K562 (cell line): ENCODE data around the gene ACTR3C. TPM values are rescaled to one million over a fixed set of nuclear protein-coding genes. Genes with fewer than 3 reads are reported as not detected.
A peak's percentile ranks its signal among the peaks of the same experiment; 100 is the strongest.

Experiments used
- ATAC-seq: fragments of 200-7000 bp; cut with Tn5 transposase; 3 replicates; pipeline ENCODE4 v1.9.1; 2020; ENCODE audit warnings: moderate library complexity
- BruUV-seq: library from RNA; stranded (reverse); fragments of 400-500 nt; replicated peaks from 2 replicates; lab custom pipeline; 2021; lab: Mats Ljungman, UMichigan
- CTCF ChIA-PET: fragments of 300-600 bp; formaldehyde crosslinking; extraction: SDS; loops from one replicate; lab custom pipeline; 2021; ENCODE audit warnings: low intra/inter-chr PET ratio; lab: Yijun Ruan, JAX
- POLR2A ChIA-PET: fragments of 300-600, 350-650 bp; sonication (Branson Sonifier 250); formaldehyde crosslinking; extraction: SDS; loops from one replicate; lab custom pipeline; 2021; ENCODE audit warnings: antibody characterized with exemption, inconsistent platforms; lab: Yijun Ruan, JAX
- DNase-seq, 4 experiments: peaks; one replicate each; pipeline versions ENCODE4 v3.0.0 to v3.0.0-alpha.2; 2011 to 2018; ENCODE audit warnings: low spot score in 3 of 4, mixed read lengths in 3 of 4; ENCODE audit errors: extremely low read depth in 1 of 4
- FAIRE-seq: peaks from 2 replicates; lab custom pipeline; 2011; peaks lifted over from hg19 to GRCh38; lab: Jason Lieb, UNC
- H2AFZ ChIP-seq: 2 replicates; pipeline ENCODE4 v1.6.0; 2011; ENCODE audit warnings: low read depth, low read length, control low read depth, inconsistent platforms
- H3K27ac ChIP-seq: fragments of 200-600 bp; 3 replicates; pipeline ENCODE4 v1.8.0; 2011; ENCODE audit warnings: low read depth, mild to moderate bottlenecking, control low read depth, inconsistent platforms, low read length, moderate library complexity, mixed read lengths; ENCODE audit errors: extremely low read depth
- H3K27me3 ChIP-seq, 2 experiments: fragments of 300-600 bp in 1 of 2; 2 replicates in 1 of 2; 3 replicates in 1 of 2; pipeline versions ENCODE4 v1.6.0 to v1.8.0; 2011; ENCODE audit warnings: inconsistent platforms in 2 of 2, low read length in 2 of 2, mild to moderate bottlenecking in 1 of 2, mixed read lengths in 1 of 2, moderate library complexity in 1 of 2; ENCODE audit not compliant: control insufficient read depth in 2 of 2, insufficient read depth in 2 of 2
- H3K36me3 ChIP-seq: fragments of 300-600 bp; 3 replicates; pipeline ENCODE4 v1.8.0; 2011; ENCODE audit warnings: mild to moderate bottlenecking, low read length, inconsistent platforms; ENCODE audit not compliant: control insufficient read depth, insufficient read depth
- H3K4me1 ChIP-seq, 2 experiments: fragments of 200-600 bp in 1 of 2; replicated peaks in 1 of 2; 2 replicates in 1 of 2; 3 replicates in 1 of 2; pipeline versions ENCODE4 v1.5.1 to v1.8.0; 2011; ENCODE audit warnings: inconsistent platforms in 2 of 2, low read length in 2 of 2, mild to moderate bottlenecking in 1 of 2, mixed read lengths in 1 of 2, moderate library complexity in 1 of 2; ENCODE audit not compliant: control insufficient read depth in 2 of 2, insufficient read depth in 2 of 2
- H3K4me2 ChIP-seq: 2 replicates; pipeline ENCODE4 v1.6.1; 2011; ENCODE audit warnings: low read length, control low read depth, inconsistent platforms, mixed read lengths; ENCODE audit not compliant: insufficient read depth
- H3K4me3 ChIP-seq: fragments of 200-600 bp; sonication (generic), shearing (Covaris generic); 2 replicates; pipeline ENCODE4 v1.5.1; 2016; ENCODE audit warnings: control low read depth, inconsistent platforms
- H3K79me2 ChIP-seq: fragments of 200-600 bp; 3 replicates; pipeline ENCODE4 v1.8.0; 2011; ENCODE audit warnings: low read length, inconsistent platforms; ENCODE audit not compliant: control insufficient read depth, insufficient read depth
- H3K9ac ChIP-seq, 2 experiments: 2 replicates each; pipeline versions ENCODE4 v1.6.0 to v1.6.1; 2011; ENCODE audit warnings: low read depth in 2 of 2, low read length in 2 of 2, control low read depth in 1 of 2, inconsistent platforms in 1 of 2, mild to moderate bottlenecking in 1 of 2, mixed read lengths in 1 of 2; ENCODE audit not compliant: insufficient read depth in 1 of 2
- H3K9me1 ChIP-seq: one replicate; pipeline ENCODE4 v1.6.0; 2011; ENCODE audit warnings: inconsistent platforms, mild to moderate bottlenecking, low read length, moderate library complexity; ENCODE audit not compliant: control insufficient read depth, insufficient read depth
- H3K9me3 ChIP-seq: replicated peaks from 2 replicates; pipeline ENCODE4 v1.5.1; 2011; ENCODE audit warnings: low read depth, low read length, inconsistent platforms; ENCODE audit not compliant: control insufficient read depth, insufficient read depth
- H4K20me1 ChIP-seq: replicated peaks from 2 replicates; pipeline ENCODE4 v1.6.1; 2011; ENCODE audit warnings: low read length, inconsistent platforms, mixed read lengths; ENCODE audit not compliant: control insufficient read depth, insufficient read depth
- CTBP1 ChIP-seq: fragments of 450-650 bp; IDR thresholded peaks from 2 replicates; pipeline ENCODE4 v1.6.1; 2016; ENCODE audit warnings: borderline replicate concordance
- EGR1 ChIP-seq: fragments of 450-650 bp; conservative IDR thresholded peaks from 2 replicates; pipeline ENCODE4 v1.6.1; 2017; ENCODE audit warnings: mild to moderate bottlenecking
- ELF1 ChIP-seq: fragments of 200-800 bp; sonication (Bioruptor generic); IDR thresholded peaks from 2 replicates; pipeline ENCODE4 v1.6.1; 2016; ENCODE audit warnings: missing genetic modification characterization, missing compliant biosample characterization
- FOSL1 ChIP-seq: fragments of 200-800 bp; sonication (Bioruptor generic); conservative IDR thresholded peaks from 2 replicates; pipeline ENCODE4 v1.6.1; 2016; ENCODE audit warnings: missing genetic modification characterization, missing compliant biosample characterization
- FOXJ2 ChIP-seq: fragments of 200-800 bp; sonication (Bioruptor generic); IDR thresholded peaks from 2 replicates; pipeline ENCODE4 v1.6.1; 2016; ENCODE audit warnings: missing genetic modification characterization, missing compliant biosample characterization
- HDAC1 ChIP-seq, 2 experiments: fragments of 450-650 bp; IDR thresholded peaks; 2 replicates each; pipeline ENCODE4 v1.6.1; 2016 to 2017; ENCODE audit warnings: inconsistent platforms in 1 of 2, mild to moderate bottlenecking in 1 of 2, moderate library complexity in 1 of 2
- HDAC2 ChIP-seq: fragments of 450-650 bp; IDR thresholded peaks from 2 replicates; pipeline ENCODE4 v1.6.1; 2016; ENCODE audit warnings: mild to moderate bottlenecking
- KDM1A ChIP-seq, 2 experiments: fragments of 450-650 bp; IDR thresholded peaks; 2 replicates each; pipeline ENCODE4 v1.6.1; 2016; ENCODE audit warnings: mild to moderate bottlenecking in 2 of 2
- POLR2A ChIP-seq: fragments of 450-650 bp; conservative IDR thresholded peaks from 2 replicates; pipeline ENCODE4 v1.6.1; 2016
- RBBP5 ChIP-seq: fragments of 200-600 bp; sonication (generic); IDR thresholded peaks from 2 replicates; pipeline ENCODE4 v1.6.1; 2012; ENCODE audit warnings: borderline replicate concordance, mild to moderate bottlenecking, low read length, control low read depth, inconsistent platforms; ENCODE audit not compliant: insufficient read depth, poor library complexity, severe bottlenecking
- SPI1 ChIP-seq: IDR thresholded peaks from 2 replicates; pipeline ENCODE4 v1.6.1; 2011; ENCODE audit warnings: low read depth, low read length, control low read depth, borderline replicate concordance
- VEZF1 ChIP-seq: fragments of 200-800 bp; sonication (Bioruptor generic); IDR thresholded peaks from 2 replicates; pipeline ENCODE4 v1.6.1; 2017; ENCODE audit warnings: missing genetic modification characterization, missing compliant biosample characterization
- ZBTB43 ChIP-seq: sonication (generic); formaldehyde crosslinking; IDR thresholded peaks from 2 replicates; pipeline ENCODE4 v1.8.0; 2023; ENCODE audit warnings: mild to moderate bottlenecking, missing genetic modification reagents
- ZNF354B ChIP-seq: fragments of 250-450 bp; sonication (Bioruptor Pico); IDR thresholded peaks from 2 replicates; pipeline ENCODE4 v1.4.0; 2020
- ZNF655 ChIP-seq: fragments of 250-450 bp; sonication (Bioruptor Pico); IDR thresholded peaks from 2 replicates; pipeline ENCODE4 v1.5.0; 2021
- ZNF766 ChIP-seq: fragments of 200-800 bp; sonication (Bioruptor generic); conservative IDR thresholded peaks from 2 replicates; pipeline ENCODE4 v1.6.1; 2016; ENCODE audit warnings: missing genetic modification characterization, missing compliant biosample characterization
- WGBS: fragments of 100-300 bp; shearing (Covaris generic); methylation state at CpG from one replicate; pipeline ENCODE4 v1.1.6; 2016; ENCODE audit warnings: low coverage, mixed read lengths; ENCODE audit not compliant: insufficient coverage; ENCODE audit errors: missing lambda C conversion rate; 5-methylcytosine and 5-hydroxymethylcytosine counted together
- in situ Hi-C: fragments of 300-500 bp; cut with MboI; formaldehyde crosslinking; loops from 4 replicates; pipeline ENCODE4 v1.15.0; 2018; ENCODE audit warnings: inconsistent platforms, mixed read lengths
- intact Hi-C: fragments of 100-400 bp; cut with micrococcal nuclease; formaldehyde crosslinking; loops from 2 replicates; pipeline ENCODE4 v1.14.2; 2022
- polyA plus RNA-seq, 8 experiments: library from polyadenylated mRNA; depleted of rRNA in 4 of 8; stranded (reverse) in 5 of 8; unstranded in 3 of 8; fragments of >200 nt; fragmentation: Nextera tagmentation in 2 of 8; fragmentation: Illumina TruSeq in 1 of 8; extraction: Ambion mirVana in 2 of 8; extraction: Trizol in 1 of 8; gene quantifications; 2 replicates each; pipeline versions ENCODE4 v1.2.1 to v1.2.3, GENCODE V29; 2011 to 2014; ENCODE audit warnings: inconsistent platforms in 1 of 8, missing spikeins in 1 of 8
- total RNA-seq, 7 experiments: library from RNA; depleted of rRNA in 6 of 7; stranded (reverse); fragments of >200 nt in 6 of 7; fragmentation: Illumina TruSeq in 2 of 7; extraction: Trizol in 2 of 7; gene quantifications; 2 replicates each; pipeline versions ENCODE4 v1.2.1 to v1.2.3, GENCODE V29; 2011 to 2021; ENCODE audit warnings: low replicate concordance in 1 of 7

Gene ACTR3C
- total and polyA plus RNA-seq, 9 of the 15 experiments (the other 6 are each of a cell fraction or from before 2014, with no cell fraction given): 9.0 to 35.4 (median 13.3) TPM

GRCh38 chr7:150365673-150366398 lies 42.5 kb upstream of the ACTR3C start:
- no peaks in the 10 kb centered on the region for H3K9me1 ChIP-seq
- H3K79me2 ChIP-seq: peaks cover 30% of the 10 kb centered on the region
- H3K27me3 ChIP-seq: no peaks in the 10 kb centered on the region
- BruUV-seq: no TSS peak
- no peak overlapping the region for H3K4me3 ChIP-seq
- CTCF ChIA-PET: interaction anchor here (0.6 kb wide), 1 partner anchor 1152 kb away, joined by 3 read pairs; no protein-coding TSS in a partner anchor
- WGBS: 64% methylated on average over 5 of the region's 5 CpGs
- FAIRE-seq (no peak), DNase-seq (no peak), ATAC-seq (no peak)
- H3K9me3 ChIP-seq: no peaks in the 10 kb centered on the region
- no peak overlapping the region for H3K9ac ChIP-seq
- POLR2A ChIA-PET: interaction anchor here (0.6 to 1.5 kb wide), 11 partner anchors 8 to 1238 kb away, joined by 3 to 7 read pairs (median 3); no protein-coding TSS in a partner anchor
- no peaks in the 10 kb centered on the region; the same call in 1 of the 2 replicates for H4K20me1 ChIP-seq
- intact Hi-C loops (no loop called here), in situ Hi-C loops (no loop called here)
- peaks cover 19% of the 10 kb centered on the region for H3K36me3 ChIP-seq
- no peak overlapping the region for H3K4me2 ChIP-seq
- peaks cover 31 to 41% of the 10 kb centered on the region in 2 experiments for H3K4me1 ChIP-seq
- 0 out of 2 replicates have a peak overlapping the region, but pooled peaks have one; percentile 12 for H2AFZ ChIP-seq
- peak overlapping the region; percentile 31; the same call in 1 of the 3 replicates for H3K27ac ChIP-seq
- TF ChIP-seq POLR2A: no peak
- no peak for TF ChIP-seq SPI1
- TF ChIP-seq ZNF655 (CRISPR knock-in tag): no peak
- TF ChIP-seq CTBP1: 0 out of 2 replicates have a peak, but pooled peaks have one; percentile 24
- peak; percentile 82 to 87 for TF ChIP-seq KDM1A (IDR thresholded peaks at IDR 0.05)
- peak; percentile 68 for TF ChIP-seq ELF1 (tag)
- TF ChIP-seq FOSL1 (tag): no peak
- TF ChIP-seq FOXJ2: peak; percentile 98
- TF ChIP-seq ZBTB43 (CRISPR knock-in tag): 0 out of 2 replicates have a peak, but pooled peaks have one; percentile 51
- TF ChIP-seq EGR1: 0 out of 2 replicates have a peak, but pooled peaks have one; percentile 8
- TF ChIP-seq VEZF1 (CRISPR knock-in tag): peak; percentile 35; the same call in 1 of the 2 replicates
- peak; percentile 25 to 50; a peak in 1 of 4 replicates for TF ChIP-seq HDAC1 (IDR thresholded peaks at IDR 0.05)
- TF ChIP-seq ZNF766: peak; percentile 63; the same call in 1 of the 2 replicates
- TF ChIP-seq HDAC2: no peak
- TF ChIP-seq RBBP5: no peak
- no peak for TF ChIP-seq ZNF354B (CRISPR knock-in tag)
